ENCODE results near the gene WWC2. TPM values are rescaled to one million over a fixed set of nuclear protein-coding genes. Genes with fewer than 3 reads are reported as not detected.
"Not testable (repeated sequence)": the region's sequence is repeated elsewhere in the genome, so short reads cannot be mapped to it uniquely, and the experiment has no call there.

WWC2 gene
- total RNA-seq, 1 experiment from 2014 or later: 18.9 TPM

DNA sequence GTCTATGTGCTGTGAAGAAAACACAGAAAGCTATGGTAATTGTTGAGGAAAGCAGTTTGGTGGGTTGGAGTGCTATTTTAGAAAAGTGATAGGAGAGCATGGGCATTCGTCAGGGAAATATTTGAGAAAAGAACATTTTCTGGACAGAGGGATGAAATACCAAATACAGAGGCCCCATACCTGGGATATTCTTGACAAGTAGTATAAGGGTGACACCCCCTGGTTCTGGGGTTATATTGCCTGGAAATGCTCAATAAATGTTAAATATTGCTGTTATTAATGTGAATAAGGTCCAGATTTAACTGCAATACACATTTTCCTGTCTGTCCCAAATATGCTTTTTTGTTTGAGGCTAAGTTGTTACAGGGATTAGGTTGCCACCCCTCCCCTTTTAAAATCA lies 42.9 kb downstream of the WWC2 start:
- no peak for DNase-seq (ENCODE audit: low read depth)

- DNase-seq (ENCODE audit: low read depth): peak; percentile 94
These were observed 43.8 kb downstream of the WWC2 start for GRCh38 chr4:183142571-183143550.

- no peak for DNase-seq (ENCODE audit: low read depth)
These were observed 45.7 kb downstream of the WWC2 start for GRCh38 chr4:183144787-183145186.

DNA sequence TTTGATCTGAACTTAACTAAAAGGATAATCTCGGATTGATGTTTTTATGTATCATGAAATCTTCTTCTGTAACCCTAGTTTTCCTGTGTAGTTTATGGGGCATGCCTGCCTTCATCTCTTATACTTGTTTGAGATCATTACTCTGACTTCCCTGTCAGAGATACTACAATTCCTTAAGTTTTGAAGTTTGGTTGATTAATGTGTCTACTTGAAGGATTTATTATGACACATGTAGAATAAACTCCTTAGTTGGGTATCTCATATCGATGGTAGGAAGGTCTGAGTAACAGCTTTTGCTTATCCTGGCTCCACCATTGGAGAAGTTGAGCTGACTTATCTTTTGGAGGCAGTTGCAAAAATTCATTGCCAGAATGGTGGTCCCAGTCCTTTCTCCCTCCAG lies 46.7 kb downstream of the WWC2 start:
- DNase-seq (ENCODE audit: low read depth): no peak

GRCh38 chr4:183146478-183146877 lies 47.4 kb downstream of the WWC2 start:
- no peak for DNase-seq (ENCODE audit: low read depth)

DNA sequence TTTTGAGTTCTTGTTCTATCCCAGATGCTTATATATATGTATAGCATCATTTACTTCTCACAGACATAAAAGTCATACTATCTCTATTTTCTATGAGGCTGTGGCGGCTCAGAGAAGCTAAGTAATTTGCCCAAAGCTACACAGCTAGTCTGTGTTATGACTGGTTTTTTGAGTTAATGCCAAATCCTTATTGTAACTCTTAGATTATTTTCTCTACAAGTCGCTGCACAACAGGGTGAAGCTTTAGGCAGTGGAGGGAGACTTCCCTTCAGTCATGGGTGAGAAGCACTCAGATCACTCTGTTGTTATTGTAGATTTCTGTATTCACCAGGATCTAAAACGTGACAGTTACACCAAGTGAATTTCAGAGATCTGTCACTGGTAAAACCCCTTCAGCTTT lies 48.1 kb downstream of the WWC2 start:
- no peak for DNase-seq (ENCODE audit: low read depth)

DNA sequence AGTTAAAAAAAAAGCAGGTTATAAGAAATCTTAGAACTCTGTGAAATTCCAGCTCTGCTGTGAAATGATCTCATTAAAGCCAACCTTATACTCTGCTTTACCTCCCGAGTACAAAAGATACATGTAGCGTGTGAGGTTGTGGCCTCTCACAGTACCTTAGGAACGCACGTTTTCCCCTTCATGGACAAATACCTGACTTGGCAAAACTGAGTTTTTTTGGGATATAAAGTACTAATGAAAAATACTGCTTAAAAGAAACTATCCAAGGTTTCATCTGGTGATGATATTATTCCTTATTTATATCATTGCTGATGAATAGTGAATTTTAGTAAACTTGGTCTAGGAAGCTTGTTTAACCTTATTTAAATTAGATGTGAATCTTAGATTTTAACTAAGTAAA lies 48.9 kb downstream of the WWC2 start:
- no peak for DNase-seq (ENCODE audit: low read depth)

- no peak for DNase-seq (ENCODE audit: low read depth)
These were observed 50.8 kb downstream of the WWC2 start for GRCh38 chr4:183149616-183150539.

- not testable (repeated sequence) for DNase-seq (ENCODE audit: low read depth)
These were observed 51.6 kb downstream of the WWC2 start for GRCh38 chr4:183150664-183151063.

DNA sequence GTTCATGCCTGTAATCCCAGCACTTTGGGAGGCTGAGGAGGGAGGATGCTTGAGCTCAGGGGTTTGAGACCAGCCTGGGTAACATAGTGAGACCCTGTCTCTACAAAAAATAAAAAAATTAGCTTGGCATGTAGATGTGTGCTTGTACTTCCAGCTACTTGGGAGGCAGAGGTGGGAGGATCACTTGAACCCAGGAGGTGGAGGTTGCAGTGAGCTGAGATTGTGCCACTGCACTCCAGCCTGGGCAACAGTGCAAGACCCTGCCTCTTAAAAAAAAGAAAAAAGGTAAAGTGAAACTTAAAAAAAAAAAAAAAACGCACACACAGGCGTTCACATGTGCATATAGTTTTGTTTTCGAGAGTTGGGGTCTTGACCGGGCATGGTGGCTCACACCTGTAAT lies 53.2 kb downstream of the WWC2 start:
- not testable (repeated sequence) for DNase-seq (ENCODE audit: low read depth)

DNA sequence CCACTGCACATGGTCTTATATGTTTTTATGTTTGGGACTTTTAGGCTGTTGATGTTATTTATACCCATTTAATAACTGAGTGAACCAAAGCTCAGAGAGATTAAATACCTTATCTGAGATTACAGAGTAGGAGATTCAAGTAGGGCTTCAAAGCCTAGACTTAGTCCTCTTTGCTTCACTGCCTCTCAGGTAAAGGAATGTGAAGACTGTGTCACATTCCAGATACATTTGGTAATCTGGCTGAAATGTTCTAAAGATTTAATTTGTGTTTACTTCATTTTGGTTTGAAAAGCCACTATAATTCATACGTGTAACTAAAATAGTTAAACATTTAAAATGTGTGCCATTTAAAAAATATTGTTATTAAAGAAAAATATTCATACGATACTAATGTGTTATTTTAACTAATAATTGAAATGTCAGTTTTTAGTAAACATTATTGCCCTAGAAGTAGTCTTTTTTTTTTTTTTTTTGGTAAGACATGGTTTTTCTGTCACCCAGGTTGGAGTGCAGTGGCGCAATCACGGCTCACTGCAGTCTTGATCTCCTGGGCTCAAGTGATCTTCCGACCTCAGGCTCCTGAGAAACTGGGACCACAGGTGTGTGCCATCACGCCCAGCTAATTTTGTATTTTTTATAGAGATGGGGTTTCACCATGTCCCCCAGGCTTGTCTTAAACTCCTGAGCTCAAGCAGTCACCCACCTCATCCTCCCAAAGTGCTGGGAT lies 54.3 kb downstream of the WWC2 start:
- no peak for DNase-seq (ENCODE audit: low read depth)

DNA sequence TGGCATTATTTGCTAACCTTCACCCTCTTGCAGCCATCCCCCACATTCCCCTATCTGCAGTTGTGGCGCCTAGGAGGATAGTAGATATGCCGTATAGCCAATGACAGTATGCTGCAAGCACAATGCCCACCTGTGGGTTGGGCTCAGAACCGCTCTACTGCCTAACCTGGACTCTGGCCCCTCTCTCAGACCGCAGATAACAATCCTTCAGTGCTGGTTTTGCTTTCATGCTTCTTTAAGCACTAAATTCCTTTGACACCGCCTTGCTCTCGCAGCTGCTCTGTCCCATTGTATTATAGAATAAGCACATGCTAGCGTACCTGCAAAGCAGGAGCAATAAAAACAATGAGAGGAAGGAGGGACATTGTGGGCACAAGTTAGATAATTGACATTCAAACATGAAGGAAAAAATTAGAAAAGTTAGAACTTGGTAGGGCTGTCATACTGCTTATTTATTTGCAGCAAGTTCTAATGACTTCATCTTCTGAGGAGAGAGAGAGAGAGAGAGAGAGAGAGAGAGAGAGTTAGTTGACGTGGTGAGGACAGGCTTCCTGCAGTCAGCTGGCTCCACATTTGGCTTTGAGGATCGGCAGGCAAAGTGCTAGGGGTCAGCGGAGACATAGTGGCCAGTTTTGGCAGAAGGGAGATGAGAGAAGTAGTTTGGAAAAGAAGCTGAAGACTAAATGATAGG lies 55.8 kb downstream of the WWC2 start:
- DNase-seq (ENCODE audit: low read depth): no peak

- DNase-seq (ENCODE audit: low read depth): no peak
These were observed 56.6 kb downstream of the WWC2 start for GRCh38 chr4:183155450-183156184.

DNA sequence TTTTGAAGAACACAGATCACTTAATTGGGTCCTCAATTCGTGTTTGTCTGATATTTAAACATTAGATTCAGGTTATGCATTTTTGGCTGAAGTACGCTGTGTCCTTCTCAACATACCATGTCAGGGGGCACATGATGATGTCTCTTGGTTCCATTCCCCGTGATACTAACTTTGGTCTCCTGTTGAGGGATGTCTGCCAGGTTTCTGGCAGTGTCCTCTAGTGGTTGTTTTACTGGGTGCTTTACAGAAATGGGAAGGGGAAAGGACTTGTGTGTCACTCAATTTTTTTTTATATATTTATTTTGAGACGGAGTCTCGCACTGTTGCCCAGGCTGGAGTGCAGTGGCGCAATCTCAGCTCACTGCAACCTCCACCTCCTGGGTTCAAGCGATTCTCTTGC lies 58.2 kb downstream of the WWC2 start:
- DNase-seq (ENCODE audit: low read depth): no peak

DNA sequence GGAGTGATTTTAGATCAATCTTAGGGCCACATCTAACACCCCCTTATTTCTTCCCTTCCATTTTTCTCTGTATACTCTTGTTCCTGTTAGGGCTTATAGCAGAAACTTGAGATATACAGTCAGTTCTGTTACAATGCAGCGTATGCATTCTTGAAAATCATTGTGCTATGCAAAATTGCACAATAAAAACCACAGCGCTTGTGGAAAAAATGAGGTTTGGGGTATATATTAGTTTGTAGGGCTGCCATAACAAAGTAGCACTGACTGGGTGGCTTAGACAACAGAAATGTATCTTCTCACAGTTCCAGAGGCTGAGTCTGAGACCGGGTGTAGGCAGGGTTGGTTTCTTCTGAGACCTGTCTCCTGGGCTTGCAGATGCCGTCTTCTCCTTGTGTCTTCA lies 59.0 kb downstream of the WWC2 start:
- DNase-seq (ENCODE audit: low read depth): peak; percentile 34

DNA sequence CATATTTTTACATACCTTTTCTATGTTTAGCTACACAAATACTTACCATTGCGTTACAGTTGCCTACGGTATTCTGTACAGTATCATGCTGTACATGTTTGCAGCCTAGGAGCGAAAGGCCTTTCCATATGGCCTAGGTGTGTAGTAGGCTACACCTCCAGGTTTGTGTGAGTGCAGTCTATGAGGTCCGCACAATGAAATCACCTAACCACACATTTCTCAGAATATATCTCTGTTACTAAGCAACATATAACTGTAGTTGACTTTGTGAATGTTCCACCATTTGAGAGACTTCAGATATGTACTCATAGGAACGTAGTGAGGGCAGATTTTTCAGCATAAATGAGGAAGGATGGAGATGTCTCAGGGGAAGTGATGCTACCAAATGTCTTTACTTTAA lies 62.6 kb downstream of the WWC2 start:
- DNase-seq (ENCODE audit: low read depth): no peak

- DNase-seq (ENCODE audit: low read depth): no peak
These were observed 64.1 kb downstream of the WWC2 start for GRCh38 chr4:183163135-183163534.

GRCh38 chr4:183164963-183165362 lies 65.9 kb downstream of the WWC2 start:
- DNase-seq (ENCODE audit: low read depth): no peak

- no peak for DNase-seq (ENCODE audit: low read depth)
These were observed 66.3 kb downstream of the WWC2 start for GRCh38 chr4:183165376-183165775.

GRCh38 chr4:183170894-183171293 lies 71.8 kb downstream of the WWC2 start:
- DNase-seq (ENCODE audit: low read depth): no peak
